ENCODE results near the gene INTS7.

GRCh38 chr1:212073490-212073889, 38.1 kb upstream of the INTS7 start:
- TF ChIP-seq STAG1 (CRISPR knock-in tag; IDR thresholded peaks at IDR 0.05; ENCODE audit: borderline replicate concordance) (no peak), ZFP36 (IDR thresholded peaks at IDR 0.05; ENCODE audit: low read depth, low read length, partially characterized antibody) (no peak), ERF (CRISPR knock-in tag; IDR thresholded peaks at IDR 0.05) (no peak), SAFB (IDR thresholded peaks at IDR 0.05; ENCODE audit: borderline replicate concordance, low read depth, low read length) (no peak), CTCF (IDR thresholded peaks at IDR 0.05 in 2 of 3, conservative IDR thresholded peaks at IDR 0.05 in 1 of 3; ENCODE audit: insufficient read depth in 2 of 3, low read depth in 1 of 3, low read length in 3 of 3) (0 out of 6 replicates have a peak, but pooled peaks of 1 of the 3 experiments have one; percentile 11), CEBPZ (IDR thresholded peaks at IDR 0.05; ENCODE audit: borderline replicate concordance, low read depth, low read length) (no peak), HBP1 (CRISPR knock-in tag; IDR thresholded peaks at IDR 0.05) (no peak), SLC30A9 (CRISPR knock-in tag; IDR thresholded peaks at IDR 0.05) (no peak), ZNF146 (CRISPR knock-in tag; IDR thresholded peaks at IDR 0.05; ENCODE audit: unreplicated experiment) (no peak), TRIM28 (IDR thresholded peaks at IDR 0.05) (no peak), E2F4 (CRISPR knock-in tag; IDR thresholded peaks at IDR 0.05; ENCODE audit: low read depth) (no peak), ETV6 (IDR thresholded peaks at IDR 0.05; ENCODE audit: borderline replicate concordance in 1 of 2, low read depth in 2 of 2, low read length in 1 of 2) (no peak), ETV6 (CRISPR knock-in tag; IDR thresholded peaks at IDR 0.05; ENCODE audit: borderline replicate concordance) (no peak), POLR2AphosphoS5 (IDR thresholded peaks at IDR 0.05; ENCODE audit: control insufficient read depth, insufficient read depth, low read depth, low read length) (no peak)

All from K562 (cell line).